RWPE1 (cell line): ENCODE data around the gene TRANK1.

ENCODE experiments used
- CTCF ChIA-PET: fragments of 350-600 bp; sonication (Branson Sonifier 250); formaldehyde crosslinking; extraction: SDS; loops from one replicate; lab custom pipeline; 2021; lab: Yijun Ruan, JAX
- POLR2A ChIA-PET: fragments of 400-600 bp; formaldehyde crosslinking; extraction: SDS; loops from one replicate; lab custom pipeline; 2020; ENCODE audit warnings: antibody characterized with exemption; ENCODE audit not compliant: low non-redundant PET; lab: Yijun Ruan, JAX
- DNase-seq: peaks from one replicate; pipeline ENCODE4 v3.0.0; 2012; ENCODE audit warnings: low spot score
- H3K27ac ChIP-seq: fragments of 450-650 bp; 2 replicates; pipeline ENCODE4 v1.5.1; 2017
- CTCF ChIP-seq: fragments of 450-650 bp; conservative IDR thresholded peaks from 2 replicates; pipeline ENCODE4 v1.5.1; 2017; ENCODE audit warnings: low read depth, mild to moderate bottlenecking

Gene TRANK1

GRCh38 chr3:36989568-36989967 lies 44.7 kb upstream of the TRANK1 start:
- DNase-seq, result no peak
- POLR2A ChIA-PET, result no interaction called here
- CTCF ChIA-PET, result no interaction called here
- no peak for TF ChIP-seq CTCF
- H3K27ac ChIP-seq, result no peak overlapping the region

- POLR2A ChIA-PET, result no interaction called here
- TF ChIP-seq CTCF, result no peak
- CTCF ChIA-PET, result interaction anchor here (0.6 kb wide), 1 partner anchor 114 kb away, joined by 3 read pairs; no protein-coding TSS in a partner anchor
- no peak overlapping the region for H3K27ac ChIP-seq
- no peak for DNase-seq
Observed at GRCh38 chr3:36989005-36989404, 44.2 kb upstream of the TRANK1 start.

- no peak for DNase-seq
- ChIA-PET POLR2A (no interaction called here), CTCF (interaction anchor here (0.6 to 0.7 kb wide), 2 partner anchors 42 to 114 kb away, joined by 3 read pairs; no protein-coding TSS in a partner anchor)
- no peak for TF ChIP-seq CTCF
- H3K27ac ChIP-seq, result no peak overlapping the region
Observed at GRCh38 chr3:36988356-36988755, 43.5 kb upstream of the TRANK1 start.

- no peak for TF ChIP-seq CTCF
- DNase-seq, result no peak
- ChIA-PET CTCF (interaction anchor here (0.7 kb wide), 1 partner anchor 100 kb away, joined by 3 read pairs; no protein-coding TSS in a partner anchor), POLR2A (no interaction called here)
- no peak overlapping the region for H3K27ac ChIP-seq
Observed at GRCh38 chr3:36981006-36981405, 36.2 kb upstream of the TRANK1 start.

- H3K27ac ChIP-seq, result no peak overlapping the region
- CTCF ChIA-PET, result no interaction called here
- POLR2A ChIA-PET, result no interaction called here
- DNase-seq, result no peak
- TF ChIP-seq CTCF, result no peak
Observed at GRCh38 chr3:36973139-36973538, 28.3 kb upstream of the TRANK1 start.

GRCh38 chr3:36972163-36972562 lies 27.3 kb upstream of the TRANK1 start:
- CTCF ChIA-PET, result interaction anchor here (0.7 kb wide), 1 partner anchor 134 kb away, joined by 3 read pairs; no protein-coding TSS in a partner anchor
- no peak overlapping the region for H3K27ac ChIP-seq
- TF ChIP-seq CTCF, result no peak
- POLR2A ChIA-PET, result no interaction called here
- DNase-seq, result no peak
